ENCODE results near the gene SETD3. TPM values are rescaled to one million over a fixed set of nuclear protein-coding genes. Genes with fewer than 3 reads are reported as not detected.

SETD3 gene
- total RNA-seq, 4 donors from 2014 or later = 61.8 to 78.3 (median 70.1) TPM

DNA sequence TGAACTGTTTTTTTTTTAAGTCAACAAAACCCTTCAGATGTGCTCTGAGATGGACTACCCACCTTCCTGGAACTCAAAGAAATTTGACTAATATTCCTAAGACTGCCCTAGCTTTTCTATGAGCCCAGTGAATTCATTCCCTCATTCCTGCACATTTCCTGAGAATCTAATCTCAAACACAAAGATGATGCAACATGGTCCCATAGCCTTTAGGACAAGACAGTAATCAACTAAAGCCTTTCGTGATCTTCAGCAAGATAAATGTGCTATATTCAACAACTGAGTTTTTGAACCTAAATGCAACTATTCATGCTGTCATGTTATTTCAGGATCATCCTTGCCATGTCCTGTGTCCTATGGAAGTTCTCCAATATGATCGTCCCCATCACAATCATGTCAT, 5.0 kb downstream of the SETD3 start:
- TF ChIP-seq, protein P1, sequence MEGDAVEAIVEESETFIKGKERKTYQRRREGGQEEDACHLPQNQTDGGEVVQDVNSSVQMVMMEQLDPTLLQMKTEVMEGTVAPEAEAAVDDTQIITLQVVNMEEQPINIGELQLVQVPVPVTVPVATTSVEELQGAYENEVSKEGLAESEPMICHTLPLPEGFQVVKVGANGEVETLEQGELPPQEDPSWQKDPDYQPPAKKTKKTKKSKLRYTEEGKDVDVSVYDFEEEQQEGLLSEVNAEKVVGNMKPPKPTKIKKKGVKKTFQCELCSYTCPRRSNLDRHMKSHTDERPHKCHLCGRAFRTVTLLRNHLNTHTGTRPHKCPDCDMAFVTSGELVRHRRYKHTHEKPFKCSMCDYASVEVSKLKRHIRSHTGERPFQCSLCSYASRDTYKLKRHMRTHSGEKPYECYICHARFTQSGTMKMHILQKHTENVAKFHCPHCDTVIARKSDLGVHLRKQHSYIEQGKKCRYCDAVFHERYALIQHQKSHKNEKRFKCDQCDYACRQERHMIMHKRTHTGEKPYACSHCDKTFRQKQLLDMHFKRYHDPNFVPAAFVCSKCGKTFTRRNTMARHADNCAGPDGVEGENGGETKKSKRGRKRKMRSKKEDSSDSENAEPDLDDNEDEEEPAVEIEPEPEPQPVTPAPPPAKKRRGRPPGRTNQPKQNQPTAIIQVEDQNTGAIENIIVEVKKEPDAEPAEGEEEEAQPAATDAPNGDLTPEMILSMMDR (IDR thresholded peaks at IDR 0.05) = no peak
- ATAC-seq (ENCODE audit: low FRiP score) = no peak
- DNase-seq (ENCODE audit: low spot score) = no peak

DNA sequence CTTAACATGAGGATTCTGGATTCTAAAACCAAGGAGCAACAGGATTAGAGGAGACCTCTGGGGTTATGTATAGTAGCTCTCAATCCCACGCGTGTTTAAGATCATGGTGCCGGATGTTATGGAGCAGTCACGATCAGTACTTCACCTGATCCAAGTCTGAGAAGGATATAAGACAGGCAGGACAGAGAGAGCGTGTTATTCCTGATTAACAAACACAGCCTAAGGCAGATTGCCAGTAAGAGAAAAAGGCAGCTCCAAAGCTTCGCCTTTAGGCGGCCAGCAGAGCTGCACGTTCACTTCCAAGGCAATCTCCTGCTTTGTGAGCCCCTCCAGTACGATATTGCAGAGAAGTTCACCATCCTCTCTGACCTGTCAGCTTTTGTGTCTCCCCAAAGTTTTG, 5.5 kb downstream of the SETD3 start:
- TF ChIP-seq, protein P1 (IDR thresholded peaks at IDR 0.05) = no peak
- no peak for DNase-seq (ENCODE audit: low spot score)
- ATAC-seq (ENCODE audit: low FRiP score) = no peak

- ATAC-seq (ENCODE audit: low FRiP score) (no peak), DNase-seq (ENCODE audit: low spot score) (no peak)
- TF ChIP-seq, protein P1 (IDR thresholded peaks at IDR 0.05) = no peak
Measured at GRCh38 chr14:99473458-99473857, 7.2 kb downstream of the SETD3 start.

GRCh38 chr14:99472937-99473336, 7.7 kb downstream of the SETD3 start:
- DNase-seq (ENCODE audit: low spot score) = no peak
- TF ChIP-seq, protein P1 (IDR thresholded peaks at IDR 0.05) = no peak
- ATAC-seq (ENCODE audit: low FRiP score) = no peak

DNA sequence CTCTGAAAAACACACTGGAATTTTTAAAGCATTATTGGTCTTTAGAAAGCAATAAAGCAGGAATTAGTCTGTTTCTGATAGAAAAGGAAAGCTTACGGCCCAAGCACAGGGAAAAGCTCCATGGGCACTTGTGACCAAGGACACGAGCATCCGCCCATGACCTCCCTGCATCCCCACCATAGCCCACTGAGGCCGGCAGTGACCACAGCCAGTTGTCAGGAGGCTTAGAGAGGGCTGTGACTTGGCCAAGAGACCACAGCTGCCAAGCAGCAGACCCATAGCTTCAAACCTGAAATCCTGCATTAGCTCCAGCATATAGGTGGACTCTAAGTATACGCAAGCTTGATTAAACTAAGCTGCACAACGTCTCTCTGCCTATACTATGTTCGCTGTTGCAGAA, 8.9 kb downstream of the SETD3 start:
- TF ChIP-seq, protein P1 (IDR thresholded peaks at IDR 0.05) = no peak
- ATAC-seq (ENCODE audit: low FRiP score) (no peak), DNase-seq (ENCODE audit: low spot score) (no peak)

DNA sequence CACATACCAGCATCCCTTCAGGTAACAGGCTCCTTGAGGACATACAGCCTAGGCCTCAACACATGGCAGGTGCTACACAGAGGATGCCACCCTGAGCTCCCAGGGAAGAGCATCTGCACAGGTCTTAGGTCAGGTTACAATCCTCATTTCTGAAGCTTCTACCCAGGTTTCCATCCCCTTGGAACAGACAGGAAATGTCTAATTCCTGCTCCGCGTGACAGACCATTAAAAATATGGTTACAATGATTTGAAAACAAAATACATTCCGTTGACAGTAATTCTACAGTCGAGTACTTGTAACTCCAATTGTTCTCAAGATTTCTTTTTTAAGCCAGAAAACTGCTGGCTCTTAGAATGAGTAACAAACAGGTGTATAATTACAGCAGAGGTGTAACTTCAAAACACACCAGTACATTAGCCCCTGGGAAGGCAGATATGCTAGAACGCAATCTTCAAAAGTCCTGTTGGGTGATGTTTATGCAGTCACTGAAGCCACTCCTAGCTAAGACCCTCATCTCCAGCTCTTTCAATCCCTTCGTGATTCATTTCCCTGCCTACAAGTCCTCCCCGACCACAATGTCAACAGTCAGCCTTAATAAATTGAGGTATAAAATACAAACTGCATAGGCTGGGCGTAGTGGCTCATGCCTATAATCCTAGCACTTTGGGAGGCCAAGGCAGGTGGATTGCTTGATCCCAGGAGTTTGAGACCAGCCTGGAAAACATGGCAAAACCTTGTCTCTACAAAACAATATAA, 11.6 kb downstream of the SETD3 start:
- DNase-seq (ENCODE audit: low spot score) (no peak), ATAC-seq (ENCODE audit: low FRiP score) (no peak)
- TF ChIP-seq, protein P1 (IDR thresholded peaks at IDR 0.05) = no peak

- ATAC-seq (ENCODE audit: low FRiP score) = no peak
- DNase-seq (ENCODE audit: low spot score) = no peak
- TF ChIP-seq, protein P1 (IDR thresholded peaks at IDR 0.05) = no peak
Measured at GRCh38 chr14:99468081-99468480, 12.6 kb downstream of the SETD3 start.
